Islet precursor cell (in vitro differentiated cells): Measurements from ENCODE around the gene DYNC1H1.

Experiments
- DNase-seq: peaks from one replicate; pipeline ENCODE4 v3.0.0-alpha.2; 2018

DYNC1H1 gene

DNA sequence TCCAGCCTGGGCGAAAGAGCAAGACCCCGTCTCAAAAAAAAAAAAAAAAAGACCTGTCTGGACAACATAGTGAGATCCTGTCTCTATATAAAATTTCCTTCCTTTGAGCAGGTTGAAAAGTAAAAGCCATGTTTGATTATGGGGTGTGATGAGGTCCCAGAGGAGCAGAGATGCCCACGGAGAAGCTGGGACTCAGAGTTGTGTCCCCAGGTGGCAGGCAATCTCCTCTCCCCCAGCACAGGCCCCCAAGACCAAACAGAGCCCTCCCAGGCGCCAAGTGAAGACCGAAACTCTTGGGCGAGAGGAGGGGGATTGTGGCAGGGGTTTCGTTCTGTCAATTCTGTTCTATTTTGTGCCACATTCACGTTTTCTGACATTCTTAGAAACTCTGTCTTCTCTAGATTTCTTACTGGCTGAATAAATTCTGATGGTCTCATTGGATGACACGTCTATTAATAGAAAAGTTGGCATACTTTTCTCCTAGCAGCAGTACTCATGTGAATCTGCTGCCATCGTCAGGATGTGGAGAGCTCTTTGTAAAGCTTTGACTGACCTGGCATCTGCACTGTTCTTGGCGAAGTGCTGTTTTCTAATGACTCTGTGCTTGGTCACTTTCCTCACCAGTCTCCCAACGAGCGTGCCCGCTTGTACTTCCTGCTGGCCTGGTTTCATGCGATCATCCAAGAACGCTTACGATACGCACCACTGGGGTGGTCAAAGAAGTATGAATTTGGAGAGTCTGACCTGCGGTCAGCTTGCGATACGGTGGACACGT is 79.1 kb downstream of the DYNC1H1 start:
- no peak for DNase-seq

DNA sequence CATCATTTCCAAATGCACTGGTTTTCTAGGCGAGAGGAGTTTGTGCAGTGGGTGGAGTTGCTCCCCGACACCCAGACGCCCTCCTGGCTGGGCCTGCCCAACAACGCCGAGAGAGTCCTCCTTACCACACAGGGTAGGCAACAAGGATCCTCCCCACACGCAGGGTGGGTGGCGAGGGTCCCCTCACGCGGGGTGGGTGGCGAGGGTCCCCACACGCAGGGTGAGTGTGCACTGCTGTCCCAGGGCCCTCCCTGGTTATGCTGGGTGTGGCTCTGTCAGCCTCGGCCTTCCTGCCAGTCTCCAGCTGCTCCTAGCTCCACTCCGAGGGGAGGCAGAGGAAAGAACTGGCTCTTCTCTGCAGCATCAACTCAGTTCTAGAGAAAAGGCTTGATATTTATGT is 80.2 kb downstream of the DYNC1H1 start:
- DNase-seq = no peak

DNA sequence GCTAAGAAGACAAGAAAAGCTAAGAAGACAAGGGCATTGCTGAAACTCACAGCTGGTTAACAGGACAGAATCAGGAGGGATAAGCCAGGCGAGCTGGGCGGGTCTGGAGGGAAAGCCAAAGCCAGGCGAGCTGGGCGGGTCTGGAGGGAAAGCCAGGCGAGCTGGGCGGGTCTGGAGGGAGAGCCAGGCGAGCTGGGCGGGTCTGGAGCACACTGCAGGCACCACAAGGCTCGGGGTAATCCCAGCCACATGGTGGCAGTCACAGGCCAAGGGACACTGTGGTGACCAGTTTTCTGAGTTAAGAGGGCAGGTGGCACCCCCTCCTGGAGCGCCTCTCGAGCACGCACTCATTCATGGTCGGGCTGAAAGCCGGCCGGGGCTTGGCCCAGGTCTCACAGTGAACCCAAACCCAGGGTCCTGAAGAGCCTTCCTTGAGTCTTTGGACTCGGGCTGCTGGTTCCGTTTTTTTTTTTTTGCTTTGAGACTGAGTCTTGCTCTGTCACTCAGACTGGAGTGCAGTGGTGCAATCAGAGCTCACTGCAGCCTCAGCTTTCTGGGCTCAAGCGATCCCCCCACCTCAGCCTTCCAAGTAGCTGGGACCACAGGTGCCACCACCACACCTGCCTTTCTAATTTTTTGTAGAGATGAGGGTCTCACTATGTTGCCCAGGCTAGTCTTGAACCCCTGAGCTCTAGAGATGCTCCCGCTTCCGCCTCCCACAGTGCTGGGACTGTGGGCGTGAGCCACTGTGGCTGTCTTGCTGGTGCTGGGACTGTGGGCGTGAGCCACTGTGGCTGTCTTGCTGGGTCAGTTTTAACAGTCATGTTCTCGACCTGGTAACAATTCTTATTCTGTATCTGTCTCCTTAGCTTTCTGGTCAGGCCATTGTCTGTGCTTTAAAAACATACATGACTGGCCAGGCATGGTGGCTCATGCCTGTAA is 82.2 kb downstream of the DYNC1H1 start:
- DNase-seq = peak; percentile 98

DNA sequence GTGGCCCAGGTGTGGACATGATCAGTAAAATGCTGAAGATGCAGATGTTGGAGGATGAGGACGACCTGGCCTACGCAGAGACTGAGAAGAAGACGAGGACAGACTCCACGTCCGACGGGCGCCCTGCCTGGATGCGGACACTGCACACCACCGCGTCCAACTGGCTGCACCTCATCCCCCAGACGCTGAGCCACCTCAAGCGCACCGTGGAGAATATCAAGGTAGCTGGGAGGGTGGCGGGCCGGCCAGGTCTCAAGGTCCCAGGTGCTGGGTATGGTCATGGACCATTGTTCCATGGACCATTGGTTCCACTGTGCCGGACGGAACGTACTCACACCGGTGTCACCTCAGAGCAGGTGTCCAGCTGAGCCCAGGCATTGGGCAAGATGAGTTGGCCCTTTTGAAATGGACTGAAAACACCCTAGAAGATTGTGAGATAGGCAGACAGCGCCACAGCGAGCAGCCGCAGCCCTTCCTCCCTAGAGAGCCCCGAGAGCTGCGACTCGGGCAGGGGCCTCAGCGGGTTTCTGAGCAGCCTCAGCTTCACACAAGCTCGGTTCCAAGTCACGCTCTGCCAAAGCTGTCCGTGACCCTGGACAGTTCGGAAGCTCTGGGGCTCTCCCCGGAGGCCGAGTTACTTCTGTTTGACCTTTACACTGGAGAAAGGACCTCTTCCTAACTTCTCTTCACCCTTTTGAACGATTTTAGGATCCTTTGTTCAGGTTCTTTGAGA is 83.6 kb downstream of the DYNC1H1 start:
- no peak for DNase-seq

DNA sequence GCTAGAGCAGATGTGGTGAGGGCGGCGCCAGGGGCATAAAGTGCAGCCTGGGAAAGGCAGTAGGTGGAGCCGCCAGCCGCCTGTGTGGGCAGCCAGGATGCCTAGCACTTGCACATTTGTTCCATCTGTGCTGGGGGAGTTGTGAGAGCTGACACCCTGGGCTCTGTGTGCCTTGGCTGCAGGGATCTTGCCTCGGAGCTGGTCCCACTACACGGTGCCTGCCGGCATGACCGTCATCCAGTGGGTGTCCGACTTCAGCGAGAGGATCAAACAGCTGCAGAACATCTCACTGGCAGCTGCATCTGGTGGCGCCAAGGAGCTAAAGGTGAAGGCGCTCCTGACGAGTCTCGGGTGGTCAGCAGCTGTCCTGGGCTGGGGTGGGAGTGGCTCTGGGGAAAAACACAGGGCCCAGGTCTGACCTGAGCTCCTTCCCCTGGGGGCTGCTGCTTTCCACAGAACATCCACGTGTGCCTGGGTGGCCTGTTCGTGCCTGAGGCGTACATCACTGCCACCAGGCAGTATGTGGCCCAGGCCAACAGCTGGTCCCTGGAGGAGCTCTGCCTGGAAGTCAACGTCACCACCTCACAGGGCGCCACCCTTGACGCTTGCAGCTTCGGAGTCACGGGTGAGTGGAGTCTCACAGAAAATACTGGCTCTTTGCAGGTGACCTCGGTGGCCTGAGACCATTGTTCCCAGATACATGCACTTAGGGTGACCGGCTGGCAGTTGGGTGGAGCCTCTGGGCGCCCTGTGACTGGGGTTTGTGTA is 85.1 kb downstream of the DYNC1H1 start:
- no peak for DNase-seq

DNA sequence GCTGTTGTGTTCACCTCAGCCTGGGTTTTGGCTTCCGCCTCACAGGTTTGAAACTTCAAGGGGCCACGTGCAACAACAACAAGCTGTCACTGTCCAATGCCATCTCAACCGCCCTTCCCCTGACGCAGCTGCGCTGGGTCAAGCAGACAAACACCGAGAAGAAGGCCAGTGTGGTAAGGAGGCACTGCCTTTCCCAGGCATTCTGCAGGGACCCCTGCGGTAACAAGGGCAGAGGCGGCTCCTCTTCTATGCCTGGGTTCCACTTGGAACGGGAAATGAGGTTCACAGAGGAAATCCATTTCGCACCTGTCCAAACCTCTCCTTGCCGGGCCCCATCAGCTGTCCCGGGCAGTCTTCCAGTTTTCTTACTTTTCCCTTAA is 85.6 kb downstream of the DYNC1H1 start:
- DNase-seq = no peak

DNA sequence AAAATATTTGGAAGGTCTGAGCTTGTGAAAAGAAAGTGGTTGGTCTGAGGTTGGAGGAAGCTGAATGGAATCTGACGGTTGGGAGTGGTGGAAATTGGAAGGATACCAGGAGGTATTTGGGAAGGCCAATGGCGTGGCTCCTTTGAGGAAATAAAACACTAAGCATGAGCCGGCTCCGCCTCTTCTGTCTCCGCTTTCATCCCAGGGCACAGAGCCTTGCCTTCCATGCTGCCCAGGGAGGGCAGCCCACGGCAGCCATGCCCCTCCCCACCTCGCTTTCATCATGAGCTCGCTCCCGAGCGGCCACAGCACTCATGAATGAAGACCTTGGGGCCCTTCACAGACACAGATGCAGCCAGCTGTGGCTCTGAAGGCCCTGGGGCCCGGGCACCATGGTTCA is 86.3 kb downstream of the DYNC1H1 start:
- no peak for DNase-seq

DNA sequence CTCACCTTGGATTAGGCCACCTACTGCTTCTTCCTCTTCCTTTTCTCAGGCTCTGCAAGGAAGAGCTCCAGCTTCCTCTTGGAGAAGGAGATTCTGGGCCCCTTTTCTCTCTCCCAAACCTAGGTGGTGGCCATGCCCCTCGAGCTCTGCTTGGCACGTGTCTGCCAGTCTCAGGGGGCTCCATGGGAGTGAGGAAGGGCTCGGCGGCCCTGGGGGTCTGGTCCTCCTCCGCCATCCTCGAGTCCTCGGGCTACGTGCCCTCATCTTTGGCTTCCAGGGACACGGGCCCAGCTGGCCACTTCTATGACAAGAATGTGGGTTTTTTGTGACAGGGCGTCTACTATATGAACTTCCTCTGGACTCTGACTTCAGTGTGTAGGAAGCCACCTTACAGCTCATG is 88.1 kb downstream of the DYNC1H1 start:
- no peak for DNase-seq

DNA sequence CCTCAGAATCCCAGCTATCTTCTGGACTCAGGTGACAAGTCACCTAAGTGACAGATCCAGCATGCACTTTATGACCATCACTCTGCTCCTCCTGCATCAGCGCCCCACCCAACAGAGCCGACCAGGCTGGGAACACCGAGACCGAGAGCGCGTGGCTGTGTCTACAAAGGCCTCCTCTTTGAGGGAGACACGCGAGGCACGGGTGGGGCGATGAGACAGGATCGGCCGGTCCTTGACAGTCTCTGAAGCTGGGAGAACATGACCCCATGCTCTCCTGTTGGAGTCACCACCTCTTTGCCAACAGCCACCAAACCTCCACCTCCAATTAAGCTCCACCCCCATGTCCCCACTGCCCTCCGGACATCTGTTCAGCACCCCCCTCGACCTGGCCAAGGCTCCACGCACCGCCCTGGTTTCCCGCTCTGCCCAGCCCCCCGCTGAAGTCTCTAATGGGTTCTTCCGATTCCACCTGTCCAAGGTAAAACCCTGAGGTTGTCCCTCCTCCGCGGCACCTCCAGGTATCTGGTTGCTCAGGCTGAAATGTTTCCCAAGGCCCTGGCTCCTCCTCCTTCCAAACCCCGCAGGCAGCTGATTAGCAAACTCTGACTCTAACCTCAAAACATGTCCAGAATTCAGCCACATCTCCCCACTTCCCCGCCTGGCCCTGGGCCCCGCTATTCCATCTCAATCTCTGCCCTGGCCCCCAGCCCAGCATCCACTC is 91.0 kb downstream of the DYNC1H1 start:
- peak; percentile 91 for DNase-seq

DNA sequence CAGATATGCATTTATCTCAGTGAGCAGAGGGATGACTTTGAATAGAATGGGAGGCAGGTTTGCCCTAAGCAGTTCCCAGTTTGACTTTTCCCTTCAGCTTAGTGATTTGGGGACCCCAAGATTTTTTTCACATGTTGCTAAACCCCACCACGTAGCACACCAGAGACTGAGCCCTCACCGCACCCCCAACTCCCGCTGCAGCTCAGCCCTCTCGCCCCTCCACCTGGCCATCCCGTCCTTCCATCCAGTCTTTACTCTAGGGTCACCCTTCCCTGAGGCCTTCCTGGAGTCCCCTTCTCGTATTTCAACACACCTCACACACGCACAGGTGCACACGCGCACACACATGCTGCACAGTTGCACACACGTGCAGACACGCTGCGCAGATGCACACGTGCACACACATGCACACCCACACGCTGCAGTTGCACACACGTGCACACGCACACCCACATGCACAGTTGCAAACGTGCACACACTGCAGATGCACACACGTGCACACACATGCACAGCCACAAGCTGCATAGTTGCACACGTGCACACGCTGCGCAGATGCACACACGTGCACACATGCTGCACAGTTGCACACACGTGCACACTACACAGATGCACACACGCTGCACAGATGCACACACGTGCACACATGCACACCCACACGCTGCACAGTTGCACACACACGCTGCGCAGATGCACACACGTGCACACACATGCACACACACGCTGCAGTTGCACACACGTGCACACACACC is 92.5 kb downstream of the DYNC1H1 start:
- no peak for DNase-seq

DNA sequence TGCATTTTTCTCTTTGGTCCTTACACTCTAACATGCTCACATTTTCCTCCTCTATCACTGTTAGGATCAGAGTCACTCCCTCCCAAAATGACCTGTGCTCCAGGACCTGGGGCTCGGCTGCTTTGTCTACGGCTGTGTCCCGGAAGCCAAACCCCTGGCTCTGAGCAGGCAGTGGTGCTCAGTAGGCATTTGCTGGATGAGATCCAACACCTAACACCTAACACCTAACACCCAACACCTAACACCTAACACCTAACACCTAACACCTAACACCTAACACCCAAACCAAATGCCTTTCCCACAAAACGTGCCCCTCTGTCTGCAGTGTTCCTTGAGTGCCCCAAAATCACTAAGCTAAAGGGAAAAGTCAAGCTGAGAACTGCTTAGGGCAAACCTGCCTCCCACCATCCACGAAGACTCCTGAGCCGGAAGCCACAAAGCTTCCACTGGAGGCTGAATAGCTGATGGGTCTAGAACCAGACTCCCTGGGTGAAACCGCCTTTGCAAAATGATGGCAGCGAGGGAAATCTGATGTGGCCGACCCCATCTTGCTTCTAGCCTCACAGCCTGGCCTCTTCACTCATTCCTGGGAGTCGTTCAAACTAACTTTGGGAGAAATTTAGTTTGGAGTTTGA is 93.2 kb downstream of the DYNC1H1 start:
- DNase-seq = peak; percentile 52

DNA sequence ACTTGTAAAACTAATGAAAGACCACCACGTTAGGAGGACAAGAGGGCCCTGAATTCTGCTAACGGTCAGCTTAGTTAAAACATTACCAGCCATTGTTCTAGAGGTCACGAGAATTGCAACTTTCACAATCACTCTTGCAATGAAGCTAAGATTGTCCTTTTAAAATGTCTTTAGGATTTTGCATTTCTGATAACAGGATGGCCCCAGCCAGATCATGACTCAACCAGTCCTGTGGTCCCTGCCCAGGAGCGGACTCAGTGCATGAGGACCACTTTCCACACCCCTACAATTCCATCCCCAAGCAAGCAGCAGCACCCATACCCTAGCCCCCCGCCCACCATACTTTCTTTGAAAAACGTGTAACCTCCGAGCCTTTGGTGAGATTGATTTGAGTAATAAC is 93.8 kb downstream of the DYNC1H1 start:
- no peak for DNase-seq

DNA sequence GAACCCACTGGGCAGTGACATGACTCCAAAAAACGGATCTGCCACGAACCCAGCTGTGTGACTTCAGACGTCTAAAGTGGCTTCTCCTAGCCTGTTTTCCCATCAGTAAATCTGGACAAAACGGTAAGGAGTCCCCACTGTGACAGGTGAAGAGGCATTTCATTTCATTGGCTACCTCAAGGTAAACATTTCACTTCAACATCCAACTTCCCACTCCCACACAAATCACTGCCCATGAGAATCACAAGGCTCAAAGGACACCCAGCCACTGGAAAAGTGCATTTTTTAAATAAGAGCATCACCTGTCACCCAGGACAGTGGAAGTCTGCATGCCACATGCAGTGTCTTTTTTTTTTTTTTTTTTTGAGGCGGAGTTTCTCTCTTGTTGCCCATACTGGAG is 94.6 kb downstream of the DYNC1H1 start:
- DNase-seq = no peak

DNA sequence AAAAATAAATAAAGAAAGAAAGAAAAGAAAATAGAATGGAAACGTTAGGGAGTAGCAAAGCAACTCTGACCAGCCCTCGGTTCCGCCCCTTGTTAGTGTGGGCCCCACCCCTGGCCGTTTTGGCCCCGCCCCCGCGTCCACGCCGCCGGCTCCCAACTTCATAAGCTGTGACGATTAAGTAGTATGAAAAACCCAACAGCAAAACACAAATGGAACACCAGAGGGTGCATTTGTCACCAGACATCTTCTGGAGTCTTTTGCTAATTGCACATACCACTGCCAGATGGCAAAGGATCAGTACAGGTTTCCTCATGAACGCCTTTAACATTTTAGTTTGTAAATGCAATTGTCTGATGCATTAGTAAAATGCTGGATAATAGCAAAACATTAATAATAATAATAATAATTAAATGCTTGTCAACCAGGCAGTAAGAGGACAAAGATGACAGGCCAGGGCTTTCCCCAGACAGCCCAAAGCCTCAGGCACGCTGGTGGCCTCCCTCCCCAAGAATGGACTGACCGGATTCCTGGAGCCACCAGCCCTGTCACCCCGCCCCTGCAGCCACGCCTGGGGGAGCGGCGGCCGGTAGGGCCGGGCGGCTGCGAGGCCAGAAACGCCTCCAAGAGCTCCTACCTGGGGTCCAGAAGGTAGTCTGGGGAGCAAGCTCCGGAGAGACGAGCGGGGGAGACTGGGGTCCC is 98.9 kb downstream of the DYNC1H1 start:
- peak; percentile 87 for DNase-seq

DNA sequence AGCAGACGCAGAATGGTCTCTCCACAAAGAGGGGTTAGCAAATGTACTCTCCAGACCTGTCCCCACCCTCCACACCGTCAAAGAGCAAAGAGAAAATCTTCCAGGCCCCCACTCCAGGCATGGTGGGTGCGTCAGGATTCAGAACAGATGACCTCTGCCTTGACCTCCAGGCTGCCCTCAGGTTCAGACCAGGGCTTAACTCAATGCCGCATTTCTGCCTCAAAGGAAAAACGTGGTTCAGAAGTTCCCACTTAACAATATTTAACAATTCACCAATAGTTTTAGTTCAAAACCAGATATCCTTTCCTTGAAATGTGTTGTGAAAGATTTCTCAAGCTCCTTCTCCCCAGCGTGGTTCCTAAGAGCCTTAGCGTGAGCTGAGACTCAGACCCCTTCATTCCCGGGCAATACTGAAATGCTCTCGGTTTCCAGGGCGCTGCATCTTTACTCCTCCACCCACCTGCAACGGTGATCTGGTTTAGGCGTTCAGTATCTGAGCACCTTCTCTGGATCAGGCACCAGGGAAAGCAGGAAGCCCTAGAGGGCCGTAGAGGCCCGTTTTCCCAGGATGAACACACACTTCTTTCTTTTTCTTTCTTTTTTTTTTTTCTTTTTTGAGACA is 99.5 kb downstream of the DYNC1H1 start:
- DNase-seq = peak; percentile 54

DNA sequence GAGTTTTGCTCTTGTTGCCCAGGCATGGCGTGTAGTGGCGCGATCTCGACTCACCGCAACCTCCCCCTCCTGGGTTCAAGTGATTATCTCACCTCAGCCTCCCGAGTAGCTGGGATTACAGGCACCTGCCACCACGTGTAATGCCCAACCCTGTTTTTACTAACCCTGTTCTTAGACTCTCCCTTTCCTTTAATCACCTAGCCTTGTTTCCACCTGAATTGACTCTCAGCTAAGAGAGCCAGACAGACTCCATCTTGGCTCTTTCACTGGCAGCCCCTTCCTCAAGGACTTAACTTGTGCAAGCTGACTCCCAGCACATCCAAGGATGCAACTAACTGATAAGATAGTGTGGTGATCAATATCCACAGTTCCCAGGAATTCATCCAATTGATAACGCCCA is 100.2 kb downstream of the DYNC1H1 start:
- DNase-seq = peak; percentile 38

DNA sequence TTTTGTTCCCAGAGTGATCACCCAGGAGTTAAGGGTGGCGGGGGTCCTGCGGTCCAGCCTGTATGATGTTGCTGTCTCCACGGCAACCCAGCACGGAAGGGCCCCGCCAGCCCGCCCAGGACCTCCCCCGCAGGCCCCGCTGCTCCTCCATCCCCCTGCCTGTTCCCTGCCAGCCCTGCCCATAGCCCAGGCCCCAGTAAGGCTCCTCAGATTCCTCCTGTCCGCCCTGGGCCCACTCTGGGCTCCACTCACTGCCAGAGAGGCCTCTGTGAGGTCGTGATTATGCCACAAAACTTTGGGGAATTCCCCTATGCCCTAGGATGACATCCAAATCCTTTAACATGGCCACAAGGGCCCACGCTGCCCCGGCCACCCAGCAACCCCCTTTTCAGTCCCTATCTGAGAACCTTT is 101.7 kb downstream of the DYNC1H1 start:
- no peak for DNase-seq

DNA sequence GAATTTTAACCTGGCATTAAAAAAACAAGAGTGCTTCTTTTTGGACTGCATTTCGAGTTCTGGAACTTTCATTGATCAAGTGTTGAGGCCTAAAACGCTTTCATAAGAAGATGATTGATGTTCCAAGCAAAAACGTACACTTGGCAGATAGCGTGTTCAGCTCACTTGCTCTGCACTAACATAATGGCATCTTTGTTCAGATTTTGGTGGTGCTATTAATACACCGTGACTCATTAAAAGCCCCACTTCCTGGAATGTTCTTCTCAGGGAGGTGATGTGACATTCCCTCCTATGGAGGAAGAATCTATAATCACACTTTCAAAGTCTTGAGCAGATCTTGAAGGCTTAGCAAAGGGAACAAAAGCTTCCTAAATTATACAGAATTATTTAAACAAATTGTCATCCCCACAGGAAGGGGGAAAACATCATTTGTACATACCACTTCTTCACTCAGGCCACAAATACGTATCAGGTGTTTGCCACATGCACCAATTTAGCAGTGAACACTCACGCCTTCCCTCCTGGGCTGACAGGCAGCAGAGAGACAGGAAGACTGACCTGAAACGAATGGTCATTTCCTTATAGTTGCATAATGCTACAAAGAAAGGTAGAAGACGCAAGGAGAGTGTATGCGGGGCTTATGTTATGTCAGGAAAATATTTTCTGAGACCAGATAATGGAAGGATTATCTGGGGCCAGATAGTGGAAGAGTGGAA is 107.1 kb downstream of the DYNC1H1 start:
- no peak for DNase-seq

DNA sequence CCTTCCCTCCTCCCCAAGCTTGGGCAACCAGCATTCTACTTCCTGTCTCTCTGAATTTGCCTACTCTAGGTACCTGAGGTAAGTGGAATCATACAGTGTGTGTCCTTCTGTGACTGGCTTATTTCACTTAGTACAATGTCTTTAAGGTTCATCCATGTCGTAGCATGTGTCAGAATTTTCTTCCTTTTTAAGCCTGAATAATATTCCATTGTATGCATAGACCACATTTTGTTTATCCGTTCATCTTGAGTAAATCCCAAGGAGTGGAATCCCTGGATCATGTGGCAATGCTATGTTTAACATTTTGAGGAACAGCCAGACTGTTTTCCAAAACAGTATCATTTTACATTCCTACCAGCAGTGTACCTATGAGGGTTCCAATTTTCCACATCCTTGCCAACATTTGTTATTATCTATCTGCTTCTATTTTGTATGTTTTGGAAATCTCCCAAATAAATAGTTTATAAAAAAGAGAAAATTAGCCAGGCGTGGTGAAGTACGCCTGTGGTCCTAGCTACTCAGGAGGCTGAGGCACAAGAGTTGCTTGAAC is 110.1 kb downstream of the DYNC1H1 start:
- no peak for DNase-seq
